Endothelial cell of umbilical vein (primary cell): Measurements from ENCODE around the gene QRICH2. TPM values are rescaled to one million over a fixed set of nuclear protein-coding genes. Genes with fewer than 3 reads are reported as not detected.

Source experiments
- BruUV-seq: library from RNA; stranded (reverse); fragments of 400-500 nt; replicated peaks from 2 replicates; lab custom pipeline; 2021; lab: Mats Ljungman, UMichigan
- CTCF ChIA-PET: fragments of 300-600, 350-600 bp; sonication (Branson Sonifier 250); formaldehyde crosslinking; loops from one replicate; lab custom pipeline; 2021; ENCODE audit warnings: antibody characterized with exemption, inconsistent platforms; lab: Charles Lee
- POLR2A ChIA-PET: fragments of 300-600, 350-600 bp; sonication (Branson Sonifier 250); formaldehyde crosslinking; loops from one replicate; lab custom pipeline; 2021; ENCODE audit warnings: antibody characterized with exemption, inconsistent platforms; lab: Charles Lee
- DNase-seq: peaks from one replicate; pipeline ENCODE4 v3.0.0-alpha.2; 2011; ENCODE audit warnings: low read depth, low spot score
- FAIRE-seq: peaks from 2 replicates; lab custom pipeline; 2011; peaks lifted over from hg19 to GRCh38; lab: Jason Lieb, UNC
- H2AFZ ChIP-seq: 2 replicates; pipeline ENCODE4 v1.6.0; 2012; ENCODE audit warnings: low read depth, low read length, control low read depth, inconsistent platforms
- H3K27ac ChIP-seq: 2 replicates; pipeline ENCODE4 v1.5.1; 2011; ENCODE audit warnings: low read depth, mild to moderate bottlenecking, control low read depth, low read length, moderate library complexity; ENCODE audit not compliant: insufficient read depth
- H3K27me3 ChIP-seq, 2 experiments: 2 replicates each; pipeline versions ENCODE4 v1.6.0 to v1.6.1; 2011; ENCODE audit warnings: low read length in 2 of 2, mixed read lengths in 1 of 2; ENCODE audit not compliant: control insufficient read depth in 2 of 2, insufficient read depth in 2 of 2
- H3K36me3 ChIP-seq, 2 experiments: 2 replicates in 1 of 2; 3 replicates in 1 of 2; pipeline ENCODE4 v1.5.1; 2011; ENCODE audit warnings: low read length in 2 of 2, mild to moderate bottlenecking in 1 of 2, moderate library complexity in 1 of 2; ENCODE audit not compliant: control insufficient read depth in 2 of 2, insufficient read depth in 2 of 2; ENCODE audit errors: extremely low read depth in 1 of 2
- H3K4me1 ChIP-seq: 3 replicates; pipeline ENCODE4 v1.5.1; 2011; ENCODE audit warnings: mild to moderate bottlenecking, low read length; ENCODE audit not compliant: control insufficient read depth, insufficient read depth; ENCODE audit errors: extremely low read depth
- H3K4me2 ChIP-seq: 2 replicates; pipeline ENCODE4 v1.6.1; 2011; ENCODE audit warnings: low read length, control low read depth, mixed read lengths; ENCODE audit not compliant: insufficient read depth
- H3K4me3 ChIP-seq, 3 experiments: fragments of 200-600 bp in 1 of 3; sonication (generic), shearing (Covaris generic) in 1 of 3; replicated peaks in 1 of 3; 2 replicates each; pipeline ENCODE4 v1.5.1; 2011 to 2016; ENCODE audit warnings: control low read depth in 3 of 3, low read length in 3 of 3, mild to moderate bottlenecking in 2 of 3, inconsistent platforms in 1 of 3, low read depth in 1 of 3, moderate library complexity in 1 of 3; ENCODE audit not compliant: insufficient read depth in 1 of 3
- H3K79me2 ChIP-seq: 2 replicates; pipeline ENCODE4 v1.6.0; 2012; ENCODE audit warnings: low read length, inconsistent platforms; ENCODE audit not compliant: control insufficient read depth, insufficient read depth
- H3K9ac ChIP-seq: replicated peaks from 2 replicates; pipeline ENCODE3; 2011; ENCODE audit warnings: low read length, control low read depth; ENCODE audit not compliant: insufficient read depth; ENCODE audit errors: extremely low read depth
- H3K9me1 ChIP-seq: replicated peaks from 3 replicates; pipeline ENCODE4 v1.6.0; 2011; ENCODE audit warnings: mild to moderate bottlenecking, low read length; ENCODE audit not compliant: control insufficient read depth, insufficient read depth; ENCODE audit errors: extremely low read depth
- H3K9me3 ChIP-seq: replicated peaks from 2 replicates; pipeline ENCODE4 v1.5.1; 2012; ENCODE audit warnings: low read length, inconsistent platforms; ENCODE audit not compliant: control insufficient read depth, insufficient read depth
- H4K20me1 ChIP-seq: replicated peaks from 2 replicates; pipeline ENCODE3; 2011; ENCODE audit warnings: mild to moderate bottlenecking, low read length; ENCODE audit not compliant: control insufficient read depth, insufficient read depth; ENCODE audit errors: extremely low read depth
- CTCF ChIP-seq, 2 donors: IDR thresholded peaks; 1 replicate in 1 of 2; 2 replicates in 1 of 2; pipeline ENCODE4 v1.5.1; 2011; ENCODE audit warnings: low read length in 2 of 2, mild to moderate bottlenecking in 2 of 2, moderate library complexity in 2 of 2, control low read depth in 1 of 2, inconsistent platforms in 1 of 2, low read depth in 1 of 2; ENCODE audit not compliant: insufficient read depth in 1 of 2; ENCODE audit errors: extremely low read depth in 1 of 2
- EZH2 ChIP-seq: IDR thresholded peaks from 2 replicates; pipeline ENCODE4 v1.6.1; 2012; ENCODE audit warnings: borderline replicate concordance, low read depth, mild to moderate bottlenecking, moderate library complexity, low read length, inconsistent platforms; ENCODE audit not compliant: severe bottlenecking
- FOS ChIP-seq: IDR thresholded peaks from 2 replicates; pipeline ENCODE4 v1.6.1; 2011; ENCODE audit warnings: mild to moderate bottlenecking, low read length, moderate library complexity, borderline replicate concordance; ENCODE audit not compliant: insufficient read depth
- GATA2 ChIP-seq: IDR thresholded peaks from 2 replicates; pipeline ENCODE4 v1.7.0; 2011; ENCODE audit warnings: low read depth, mild to moderate bottlenecking, moderate library complexity, mixed read lengths, low read length; ENCODE audit not compliant: insufficient read length, insufficient read depth
- JUN ChIP-seq: IDR thresholded peaks from 2 replicates; pipeline ENCODE4 v1.6.1; 2011; ENCODE audit warnings: borderline replicate concordance, low read depth; ENCODE audit not compliant: insufficient read length, insufficient read depth
- MAX ChIP-seq: IDR thresholded peaks from 2 replicates; pipeline ENCODE4 v1.6.1; 2011; ENCODE audit not compliant: insufficient read depth, insufficient read length
- MYC ChIP-seq: IDR thresholded peaks from one replicate; pipeline ENCODE4 v1.6.1; 2011; ENCODE audit warnings: mild to moderate bottlenecking, low read depth, low read length
- POLR2A ChIP-seq: IDR thresholded peaks from 2 replicates; pipeline ENCODE4 v1.6.1; 2012; ENCODE audit warnings: low read depth, mild to moderate bottlenecking, control low read depth, low read length
- POLR2AphosphoS5 ChIP-seq: IDR thresholded peaks from 2 replicates; pipeline ENCODE4 v1.6.1; 2012; ENCODE audit warnings: low read depth, mild to moderate bottlenecking, control low read depth, low read length, moderate library complexity; ENCODE audit not compliant: insufficient read depth
- dilution Hi-C: fragments of 300-500 bp; cut with MboI; formaldehyde crosslinking; loops from one replicate; pipeline ENCODE4 v1.15.0; 2019; ENCODE audit warnings: low sequenced_read_pairs; ENCODE audit not compliant: extremely low pct_ligation_motif_present
- intact Hi-C: fragments of 100-400 bp; cut with micrococcal nuclease; formaldehyde crosslinking; loops from one replicate; pipeline ENCODE4 v1.10.0; 2022
- polyA plus RNA-seq, 4 experiments: library from polyadenylated mRNA; depleted of rRNA in 3 of 4; stranded (reverse) in 3 of 4; unstranded in 1 of 4; fragments of >200 nt; gene quantifications; 2 replicates each; pipeline versions ENCODE4 v1.2.1 to v1.2.3, GENCODE V29; 2011 to 2012; ENCODE audit warnings: missing spikeins in 1 of 4
- total RNA-seq: library from RNA; stranded (reverse); gene quantifications from 2 replicates; pipeline ENCODE4 v1.2.3, GENCODE V29; 2021

The QRICH2 gene
- total and polyA plus RNA-seq, 2 donors (not counting 3 experiments of a cell fraction or from before 2014, with no cell fraction given), result 6.7 to 9.6 TPM

- intact Hi-C loops, result no loop called here
- Histone ChIP-seq H2AFZ (no peak overlapping the region), H3K9ac (no peak overlapping the region), H3K27me3 (peaks cover 4 to 10% of the 10 kb centered on the region in 2 experiments), H3K36me3 (no peaks in the 10 kb centered on the region), H3K9me3 (no peaks in the 10 kb centered on the region), H3K4me1 (peaks cover 10% of the 10 kb centered on the region), H4K20me1 (no peaks in the 10 kb centered on the region), H3K27ac (no peak overlapping the region), H3K4me2 (no peak overlapping the region), H3K79me2 (no peaks in the 10 kb centered on the region), H3K9me1 (no peaks in the 10 kb centered on the region), H3K4me3 (no peak overlapping the region)
- CTCF ChIA-PET, result interaction anchor here (1.0 to 7.2 kb wide), 2 partner anchors 29 to 218 kb away, joined by 3 to 125 read pairs; no protein-coding TSS in a partner anchor
- TF ChIP-seq GATA2 (no peak), FOS (no peak), MAX (no peak), EZH2 (no peak), JUN (no peak), MYC (no peak), POLR2AphosphoS5 (no peak), CTCF (IDR thresholded peaks at IDR 0.05; ENCODE audit: extremely low read depth in 1 of 2, insufficient read depth in 1 of 2, low read depth in 1 of 2, low read length in 2 of 2) (no peak), POLR2A (no peak)
- no TSS peak for BruUV-seq
- no peak for DNase-seq
- POLR2A ChIA-PET, result no interaction called here
- no peak for FAIRE-seq
- dilution Hi-C loops, result no loop called here
Observed at GRCh38 chr17:76250141-76250540, 57.9 kb downstream of the QRICH2 start.
